Measurements from ENCODE around the gene SMAD7.
A peak's percentile ranks its signal among the peaks of the same experiment; 100 is the strongest.

SMAD7 gene

DNA sequence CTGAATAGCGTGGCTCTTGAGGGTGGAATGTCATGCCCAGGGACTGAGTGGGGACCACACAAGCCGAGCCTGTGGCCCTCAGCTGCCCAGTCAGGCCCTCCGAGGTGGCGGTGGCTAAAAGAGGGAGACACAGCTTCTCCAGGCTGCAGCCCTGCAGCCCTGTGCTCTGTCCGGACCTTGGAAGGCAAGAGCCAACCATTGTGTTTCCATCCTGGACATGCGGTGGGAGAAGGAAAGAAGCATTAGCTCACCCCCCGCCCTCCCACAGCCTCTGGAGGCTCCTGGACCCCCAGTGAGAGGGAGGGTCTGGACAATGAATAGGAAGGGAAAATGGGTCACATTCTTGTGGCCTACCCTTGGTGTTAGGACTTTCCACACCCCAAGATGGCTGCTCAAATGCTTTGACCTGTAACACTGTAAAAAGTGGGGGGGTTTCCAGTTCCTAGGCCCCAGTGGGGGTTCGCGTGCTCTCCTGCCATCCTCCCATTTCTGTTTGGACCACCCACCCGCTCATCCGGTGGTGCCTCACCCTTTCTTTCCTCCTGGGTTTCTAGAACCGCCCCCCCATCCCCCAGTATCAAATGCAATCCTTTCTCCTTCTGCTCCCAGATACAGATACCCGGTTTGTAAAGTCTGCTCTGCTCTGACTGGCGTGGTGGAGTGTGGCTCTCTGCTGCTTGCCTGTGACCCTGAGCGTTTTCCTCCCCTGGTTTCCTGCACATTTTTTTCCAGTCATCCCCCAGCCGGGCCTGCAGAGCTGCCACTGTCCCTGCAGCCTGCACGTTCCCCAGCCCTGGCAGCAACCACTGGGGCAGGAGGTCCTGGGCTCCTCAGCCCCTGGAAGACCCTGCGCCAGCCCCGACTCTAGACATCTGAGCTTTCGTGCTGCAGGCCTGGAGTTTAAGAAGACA lies 36.3 kb upstream of the SMAD7 start:
- no peak for DNase-seq

GRCh38 chr18:48985161-48985560 lies 34.4 kb upstream of the SMAD7 start:
- no peak for DNase-seq

DNA sequence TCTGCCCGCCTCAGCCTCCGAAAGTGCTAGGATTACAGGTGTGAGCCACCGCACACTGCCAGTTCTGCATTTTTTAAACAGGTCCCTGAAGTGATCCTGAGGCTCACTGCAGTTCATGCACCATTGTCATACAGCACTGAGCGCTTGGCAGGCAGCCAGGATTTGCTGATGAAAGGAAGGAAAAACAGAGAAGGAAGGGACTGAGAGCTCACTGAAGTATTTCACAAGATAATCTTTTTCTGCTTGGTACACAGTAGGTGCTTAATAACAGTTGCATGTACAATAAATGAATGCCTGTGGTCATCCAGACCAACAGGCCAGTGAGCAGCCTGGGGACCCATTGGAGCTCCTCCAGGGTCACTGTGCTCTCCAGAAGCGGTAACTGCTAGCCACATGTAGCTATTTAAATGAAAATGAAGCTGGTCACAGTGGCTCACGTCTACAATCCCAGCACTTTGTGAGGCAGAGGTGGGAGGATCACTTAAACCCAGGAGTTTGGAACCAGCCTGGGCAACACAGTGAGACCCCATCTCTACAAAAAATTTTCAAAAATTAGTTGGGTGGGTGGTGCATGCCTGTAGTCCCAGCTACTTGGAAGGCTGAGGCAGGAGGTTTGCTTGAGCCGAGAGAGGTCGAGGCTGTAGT lies 33.1 kb upstream of the SMAD7 start:
- DNase-seq = no peak

- no peak for DNase-seq
These were observed 31.5 kb upstream of the SMAD7 start for GRCh38 chr18:48982266-48982665.

- DNase-seq = no peak
These were observed 29.5 kb upstream of the SMAD7 start for GRCh38 chr18:48979944-48980890.

GRCh38 chr18:48977914-48978313 lies 27.1 kb upstream of the SMAD7 start:
- DNase-seq = no peak

DNA sequence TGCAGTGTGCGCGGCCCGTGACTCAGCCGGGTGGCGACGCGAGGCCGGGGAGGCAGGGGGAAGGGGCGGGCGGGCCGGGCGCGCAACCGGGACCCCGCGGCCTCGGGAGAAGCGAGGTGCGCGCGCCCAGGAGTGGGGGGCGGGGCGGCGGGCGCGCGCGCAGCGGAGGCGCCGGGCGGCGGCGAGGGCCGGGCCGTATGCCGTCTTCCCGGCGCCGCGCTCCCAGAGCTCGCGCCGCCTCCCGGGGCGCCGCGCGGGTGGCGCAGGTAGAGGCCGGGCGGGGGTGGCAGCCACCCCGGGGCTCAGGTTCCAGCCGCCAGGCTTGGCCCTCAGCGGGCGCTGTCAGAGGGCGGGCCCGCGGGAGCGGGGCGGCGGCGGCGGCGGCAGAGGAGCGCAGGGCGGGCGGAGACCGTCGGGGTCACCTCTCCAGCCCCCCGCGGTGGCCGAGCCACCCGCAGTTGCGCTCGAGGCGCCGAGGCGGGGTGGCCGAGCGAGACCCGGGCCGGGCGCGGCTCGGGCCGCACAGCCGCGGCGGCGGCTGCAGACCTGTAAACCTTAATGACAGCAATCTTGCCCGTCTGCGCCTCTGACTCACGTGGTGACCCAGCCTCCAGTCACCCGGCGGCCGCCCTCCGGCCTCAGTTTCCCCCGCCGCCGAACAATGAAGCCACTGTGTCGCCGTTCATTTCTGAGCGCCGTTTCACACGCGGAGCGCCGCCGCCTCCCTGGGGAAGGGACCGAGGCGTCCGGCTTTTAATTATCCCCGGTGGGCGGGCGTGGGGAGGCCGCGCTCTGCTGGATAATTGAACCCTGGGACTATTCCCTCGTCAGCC lies 25.3 kb upstream of the SMAD7 start:
- DNase-seq = peak; percentile 48

- DNase-seq = no peak
These were observed 24.5 kb upstream of the SMAD7 start for GRCh38 chr18:48975120-48975816.

GRCh38 chr18:48974304-48975119 lies 23.7 kb upstream of the SMAD7 start:
- DNase-seq = no peak

- DNase-seq = no peak
These were observed 23.0 kb upstream of the SMAD7 start for GRCh38 chr18:48973731-48974130.

DNA sequence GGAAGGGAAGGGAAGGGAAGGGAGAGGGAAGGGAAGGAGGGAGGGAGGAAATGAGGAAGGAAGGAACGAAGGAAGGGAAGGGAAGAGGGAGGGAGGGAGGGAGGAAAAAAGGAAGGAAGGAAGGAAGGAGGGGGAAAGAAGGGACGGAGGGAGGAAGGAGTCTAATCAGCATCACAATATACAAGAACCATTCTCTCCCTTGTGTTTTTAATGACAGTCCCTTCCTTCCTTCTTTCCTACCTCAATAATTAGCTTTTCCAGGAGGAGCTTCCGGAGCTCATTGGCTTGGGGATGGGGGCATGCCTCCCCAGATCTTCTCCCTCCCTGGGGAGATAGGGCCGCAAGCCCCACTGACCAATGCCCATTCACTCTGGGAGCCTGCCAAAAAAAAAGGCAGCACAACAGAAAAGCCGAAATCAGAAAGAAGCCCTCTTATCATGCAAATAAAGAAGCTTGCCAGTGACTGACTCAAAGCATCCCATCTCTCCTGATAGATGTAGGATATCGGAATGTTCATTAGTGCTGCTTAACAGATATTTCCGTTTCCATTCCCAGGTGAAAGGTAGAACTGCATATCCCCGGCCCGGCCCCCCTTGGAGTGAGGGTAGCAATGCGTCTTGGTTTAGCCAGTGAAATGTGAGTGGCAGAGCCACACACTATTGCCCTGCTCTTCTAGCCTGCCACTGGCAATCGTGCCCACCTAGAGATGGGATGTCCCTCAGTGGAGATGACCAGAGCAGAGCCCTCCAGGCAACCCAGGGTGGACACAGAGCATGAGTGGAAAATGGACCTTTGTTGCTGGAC lies 17.8 kb upstream of the SMAD7 start:
- no peak for DNase-seq

DNA sequence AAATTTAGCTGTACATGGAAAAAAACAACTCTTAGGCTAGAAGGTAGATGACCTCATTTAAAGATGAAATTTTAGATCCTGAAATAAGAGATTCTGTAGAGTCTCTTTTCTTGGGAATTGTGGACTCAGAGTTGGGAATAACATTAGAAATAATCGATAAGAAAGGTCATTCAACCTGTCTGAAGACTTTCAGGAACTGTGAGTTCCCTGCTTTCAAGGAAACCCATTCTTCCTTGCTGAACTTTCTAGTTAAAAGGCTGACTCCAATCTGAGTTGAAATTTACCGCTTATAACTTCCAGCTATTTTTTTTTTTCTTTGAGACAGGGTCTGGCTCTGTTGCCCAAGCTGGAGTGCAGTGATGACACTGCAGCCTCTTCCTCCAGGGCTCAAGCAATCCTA lies 16.8 kb upstream of the SMAD7 start:
- no peak for DNase-seq

- DNase-seq = no peak
These were observed 15.8 kb upstream of the SMAD7 start for GRCh38 chr18:48966523-48966922.

GRCh38 chr18:48963586-48964470 lies 13.1 kb upstream of the SMAD7 start:
- DNase-seq = no peak

GRCh38 chr18:48962994-48963561 lies 12.3 kb upstream of the SMAD7 start:
- DNase-seq = no peak

DNA sequence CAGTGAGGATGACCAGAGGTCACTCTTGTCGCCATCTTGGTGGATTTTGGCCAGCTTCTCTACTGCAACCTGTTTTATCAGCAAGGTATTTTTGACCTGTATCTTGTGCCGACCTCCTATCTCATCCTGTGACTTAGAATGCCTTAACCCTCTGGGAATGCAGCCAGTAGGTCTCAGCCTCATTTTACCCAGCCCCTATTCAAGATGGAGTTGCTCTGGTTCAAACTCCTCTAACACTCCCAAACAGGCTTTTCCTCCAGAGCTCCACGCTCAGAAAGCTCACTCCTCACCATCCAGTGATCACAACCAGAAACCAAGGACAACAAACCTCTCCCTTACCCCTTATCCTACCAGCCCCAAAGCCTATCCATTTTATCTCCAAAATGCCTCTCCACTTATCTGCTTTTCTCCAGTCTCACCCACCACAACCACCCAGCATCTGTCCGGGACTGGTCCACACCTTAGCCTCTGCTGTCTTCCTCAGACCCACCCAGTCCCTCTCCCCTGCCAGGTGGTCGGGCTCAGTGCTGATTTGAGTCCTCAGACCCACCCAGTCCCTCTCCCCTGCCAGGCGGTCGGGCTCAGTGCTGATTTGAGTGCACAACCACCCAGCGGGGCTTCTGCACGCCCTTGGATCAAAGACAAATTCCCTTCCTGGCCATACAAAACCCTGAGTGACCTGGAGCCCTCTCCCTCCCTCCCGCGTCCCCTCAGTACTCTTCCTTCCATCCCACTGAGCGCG lies 11.7 kb upstream of the SMAD7 start:
- DNase-seq = no peak

- DNase-seq = no peak
These were observed 10.8 kb upstream of the SMAD7 start for GRCh38 chr18:48961547-48961946.
